Skeletal muscle satellite cell (primary cell): Measurements from ENCODE around the gene DDT. TPM values are rescaled to one million over a fixed set of nuclear protein-coding genes. Genes with fewer than 3 reads are reported as not detected.
A peak's percentile ranks its signal among the peaks of the same experiment; 100 is the strongest.
"Not testable (repeated sequence)": the region's sequence is repeated elsewhere in the genome, so short reads cannot be mapped to it uniquely, and the experiment has no call there.

ENCODE experiments used
- H3K27me3 ChIP-seq: 2 replicates; pipeline ENCODE4 v1.7.0; 2013; ENCODE audit warnings: low read length; ENCODE audit not compliant: control insufficient read depth, insufficient read depth
- H3K36me3 ChIP-seq: 2 replicates; pipeline ENCODE4 v1.7.0; 2013; ENCODE audit warnings: mild to moderate bottlenecking, control low read depth, low read length; ENCODE audit not compliant: insufficient read depth
- H3K4me1 ChIP-seq: 2 replicates; pipeline ENCODE4 v1.7.0; 2013; ENCODE audit warnings: low read length; ENCODE audit not compliant: control insufficient read depth, insufficient read depth
- H3K4me2 ChIP-seq: 2 replicates; pipeline ENCODE4 v1.7.0; 2013; ENCODE audit warnings: mild to moderate bottlenecking, low read length
- H3K4me3 ChIP-seq: 2 replicates; pipeline ENCODE4 v1.7.0; 2013; ENCODE audit warnings: low read length
- H3K9ac ChIP-seq: 2 replicates; pipeline ENCODE4 v1.7.0; 2013; ENCODE audit warnings: mild to moderate bottlenecking, low read depth, low read length, moderate library complexity
- H3K9me3 ChIP-seq: replicated peaks from 2 replicates; pipeline ENCODE4 v1.7.0; 2013; ENCODE audit warnings: mild to moderate bottlenecking, control low read depth, low read length
- total RNA-seq: library from RNA; depleted of rRNA; stranded (reverse); fragments of >200 nt; gene quantifications from 2 replicates; pipeline ENCODE4 v1.2.3, GENCODE V29; 2012; rRNA removed

Gene DDT
- 139 and 157 TPM in 2 replicates for total RNA-seq

- not testable (repeated sequence) for H3K9me3 ChIP-seq, H3K4me3 ChIP-seq, H3K4me2 ChIP-seq, H3K9ac ChIP-seq, H3K27me3 ChIP-seq, H3K4me1 ChIP-seq
- peaks cover 23% of the 10 kb centered on the region for H3K36me3 ChIP-seq
Observed at GRCh38 chr22:23974345-23974744, at the start of gene DDT. Gene DDT, minus strand, starts transcription at chr22:23974441. Its CDS starts 27 bp downstream, at chr22:23974414.

GRCh38 chr22:24023204-24023789 is 49.1 kb upstream of the DDT start:
- Histone ChIP-seq H3K9me3 (no peaks in the 10 kb centered on the region), H3K36me3 (no peaks in the 10 kb centered on the region), H3K4me3 (no peak overlapping the region)

GRCh38 chr22:24021304-24021703 is 47.1 kb upstream of the DDT start:
- H3K9me3 ChIP-seq, result no peaks in the 10 kb centered on the region
- H3K4me1 ChIP-seq, result no peaks in the 10 kb centered on the region
- no peaks in the 10 kb centered on the region for H3K27me3 ChIP-seq
- no peak overlapping the region for H3K4me3 ChIP-seq
- H3K9ac ChIP-seq, result no peak overlapping the region
- H3K36me3 ChIP-seq, result no peaks in the 10 kb centered on the region
- no peak overlapping the region for H3K4me2 ChIP-seq

More at GRCh38 chr22:24023204-24023789, 49.1 kb upstream of the DDT start:
- Histone ChIP-seq H3K27me3 (no peaks in the 10 kb centered on the region), H3K4me1 (no peaks in the 10 kb centered on the region), H3K4me2 (no peak overlapping the region), H3K9ac (no peak overlapping the region)

- H3K36me3 ChIP-seq, result no peaks in the 10 kb centered on the region
- no peaks in the 10 kb centered on the region for H3K27me3 ChIP-seq
- H3K4me1 ChIP-seq, result peaks cover 7% of the 10 kb centered on the region
- no peaks in the 10 kb centered on the region for H3K9me3 ChIP-seq
- no peak overlapping the region for H3K9ac ChIP-seq
- H3K4me3 ChIP-seq, result no peak overlapping the region
- H3K4me2 ChIP-seq, result no peak overlapping the region
Observed at GRCh38 chr22:24016156-24016555, 41.9 kb upstream of the DDT start.

GRCh38 chr22:24011735-24012068 is 37.5 kb upstream of the DDT start:
- H3K36me3 ChIP-seq, result no peaks in the 10 kb centered on the region
- peak overlapping the region; percentile 96 for H3K4me2 ChIP-seq
- H3K27me3 ChIP-seq, result peaks cover 3% of the 10 kb centered on the region
- H3K9ac ChIP-seq, result peak overlapping the region; percentile 89
- H3K4me1 ChIP-seq, result peaks cover 7% of the 10 kb centered on the region
- H3K9me3 ChIP-seq, result no peaks in the 10 kb centered on the region
- peak overlapping the region; percentile 96 for H3K4me3 ChIP-seq

GRCh38 chr22:24010018-24010391 is 35.8 kb upstream of the DDT start:
- H3K9me3 ChIP-seq, result no peaks in the 10 kb centered on the region
- no peak overlapping the region for H3K4me3 ChIP-seq
- H3K9ac ChIP-seq, result no peak overlapping the region
- H3K4me1 ChIP-seq, result peaks cover 7% of the 10 kb centered on the region
- peaks cover 3% of the 10 kb centered on the region for H3K27me3 ChIP-seq
- H3K36me3 ChIP-seq, result no peaks in the 10 kb centered on the region
- H3K4me2 ChIP-seq, result no peak overlapping the region

GRCh38 chr22:24009227-24010017 is 35.2 kb upstream of the DDT start:
- peaks cover 7% of the 10 kb centered on the region for H3K4me1 ChIP-seq
- peaks cover 3% of the 10 kb centered on the region for H3K27me3 ChIP-seq
- H3K9me3 ChIP-seq, result no peaks in the 10 kb centered on the region
- H3K9ac ChIP-seq, result no peak overlapping the region
- H3K36me3 ChIP-seq, result no peaks in the 10 kb centered on the region
- no peak overlapping the region for H3K4me2 ChIP-seq
- H3K4me3 ChIP-seq, result no peak overlapping the region

GRCh38 chr22:24008381-24009226 is 34.4 kb upstream of the DDT start:
- Histone ChIP-seq H3K4me1 (peaks cover 7% of the 10 kb centered on the region), H3K4me2 (no peak overlapping the region), H3K9ac (no peak overlapping the region), H3K4me3 (no peak overlapping the region), H3K9me3 (no peaks in the 10 kb centered on the region), H3K27me3 (peaks cover 8% of the 10 kb centered on the region), H3K36me3 (no peaks in the 10 kb centered on the region)

GRCh38 chr22:24008022-24008283 is 33.7 kb upstream of the DDT start:
- Histone ChIP-seq H3K4me1 (peaks cover 7% of the 10 kb centered on the region), H3K4me3 (no peak overlapping the region), H3K9ac (no peak overlapping the region), H3K9me3 (no peaks in the 10 kb centered on the region), H3K4me2 (no peak overlapping the region), H3K27me3 (peaks cover 13% of the 10 kb centered on the region), H3K36me3 (no peaks in the 10 kb centered on the region)

- Histone ChIP-seq H3K4me1 (peaks cover 3% of the 10 kb centered on the region), H3K9me3 (no peaks in the 10 kb centered on the region), H3K4me3 (no peak overlapping the region), H3K4me2 (no peak overlapping the region), H3K36me3 (no peaks in the 10 kb centered on the region), H3K9ac (no peak overlapping the region), H3K27me3 (peaks cover 13% of the 10 kb centered on the region)
Observed at GRCh38 chr22:24007253-24008021, 33.2 kb upstream of the DDT start.

GRCh38 chr22:24006914-24007214 is 32.6 kb upstream of the DDT start:
- H3K27me3 ChIP-seq, result peaks cover 13% of the 10 kb centered on the region
- no peaks in the 10 kb centered on the region for H3K36me3 ChIP-seq
- H3K9me3 ChIP-seq, result no peaks in the 10 kb centered on the region
- no peak overlapping the region for H3K9ac ChIP-seq
- no peaks in the 10 kb centered on the region for H3K4me1 ChIP-seq
- no peak overlapping the region for H3K4me3 ChIP-seq
- no peak overlapping the region for H3K4me2 ChIP-seq
